Vagina (tissue), 2 donors: ENCODE results near the gene DIP2A.

Experiments
- CTCF ChIP-seq, 3 experiments: fragments of 450-650 bp in 2 of 3; fragments of 200-600 bp in 1 of 3; sonication (generic) in 1 of 3; IDR thresholded peaks; one replicate each; pipeline ENCODE4 v1.5.1; 2017 to 2019; ENCODE audit warnings: antibody characterized with exemption in 3 of 3, mild to moderate bottlenecking in 2 of 3, moderate library complexity in 2 of 3
- POLR2A ChIP-seq, 2 donors: fragments of 450-650 bp; IDR thresholded peaks; one replicate each; pipeline ENCODE4 v1.6.1; 2017; ENCODE audit warnings: antibody characterized with exemption in 2 of 2, mild to moderate bottlenecking in 2 of 2, moderate library complexity in 2 of 2
- POLR2AphosphoS5 ChIP-seq, 2 donors: sonication (generic); formaldehyde crosslinking; IDR thresholded peaks; one replicate each; pipeline ENCODE4 v1.9.0; 2017; ENCODE audit warnings: antibody characterized with exemption in 2 of 2, mild to moderate bottlenecking in 2 of 2, low read depth in 1 of 2; ENCODE audit not compliant: insufficient read depth in 1 of 2

GRCh38 chr21:46608672-46609111, 150.0 kb downstream of the DIP2A start:
- no peak for TF ChIP-seq CTCF (IDR thresholded peaks at IDR 0.05)
- no peak for TF ChIP-seq POLR2A (IDR thresholded peaks at IDR 0.05)
- no peak for TF ChIP-seq POLR2AphosphoS5 (IDR thresholded peaks at IDR 0.05; ENCODE audit: insufficient read depth in 1 of 2, low read depth in 1 of 2)
